Heart right ventricle (tissue), 16 donors: ENCODE measurements around the gene MLC1. TPM values are rescaled to one million over a fixed set of nuclear protein-coding genes. Genes with fewer than 3 reads are reported as not detected.
"Not testable (repeated sequence)": the region's sequence is repeated elsewhere in the genome, so short reads cannot be mapped to it uniquely, and the experiment has no call there.

Experiments
- ATAC-seq, 8 donors: fragments of 200-7000 bp; cut with Tn5 transposase; one replicate each; pipeline ENCODE4 v1.9.1; 2020; ENCODE audit warnings: mild to moderate bottlenecking in 8 of 8, moderate library complexity in 8 of 8, moderate number of reproducible peaks in 1 of 8
- DNase-seq, 2 donors: peaks; one replicate each; pipeline ENCODE4 v3.0.0-alpha.2; 2020
- H3K27ac ChIP-seq, 10 donors: fragments of 200-600 bp; sonication (generic) in 2 of 10; one replicate each; pipeline versions ENCODE4 v1.5.0 to v1.8.0; 2020 to 2022; ENCODE audit warnings: mild to moderate bottlenecking in 3 of 10
- H3K27me3 ChIP-seq, 7 donors: fragments of 200-600 bp; one replicate each; pipeline ENCODE4 v1.8.0; 2021 to 2022; ENCODE audit warnings: mild to moderate bottlenecking in 2 of 7
- H3K36me3 ChIP-seq, 9 donors: fragments of 200-600 bp; sonication (generic) in 1 of 9; one replicate each; pipeline versions ENCODE4 v1.5.0 to v1.8.0; 2020 to 2022; ENCODE audit warnings: mild to moderate bottlenecking in 2 of 9
- H3K4me1 ChIP-seq, 9 donors: fragments of 200-600 bp; sonication (generic) in 1 of 9; one replicate each; pipeline versions ENCODE4 v1.5.0 to v1.8.0; 2020 to 2022; ENCODE audit warnings: mild to moderate bottlenecking in 4 of 9
- H3K4me3 ChIP-seq, 10 donors: fragments of 200-600 bp; sonication (generic) in 2 of 10; one replicate each; pipeline versions ENCODE4 v1.5.0 to v1.8.0; 2020 to 2022; ENCODE audit warnings: mild to moderate bottlenecking in 7 of 10, moderate library complexity in 2 of 10
- H3K9me3 ChIP-seq, 11 donors: fragments of 200-600 bp in 10 of 11; sonication (generic) in 2 of 11; one replicate each; pipeline versions ENCODE4 v1.5.0 to v1.8.0; 2013 to 2022; ENCODE audit warnings: mild to moderate bottlenecking in 2 of 11, control low read depth in 1 of 11, moderate library complexity in 1 of 11
- CTCF ChIP-seq, 9 donors: fragments of 200-600 bp; sonication (generic) in 2 of 9; IDR thresholded peaks; one replicate each; pipeline versions ENCODE4 v1.5.0 to v1.8.0; 2021 to 2022; ENCODE audit warnings: antibody characterized with exemption in 9 of 9, mild to moderate bottlenecking in 5 of 9, moderate library complexity in 1 of 9
- WGBS, 2 donors: extraction: QIAGEN DNeasy Blood & Tissue Kit; methylation state at CpG; one replicate each; pipeline ENCODE4 v1.1.7; 2013; ENCODE audit warnings: inconsistent platforms in 1 of 2; 5-methylcytosine and 5-hydroxymethylcytosine counted together
- intact Hi-C, 10 donors: fragments of 100-400 bp; cut with DNase I; formaldehyde crosslinking; loops; one replicate each; pipeline versions ENCODE4 v1.11.1 to v1.14.2; 2022
- polyA plus RNA-seq, 2 donors: library from polyadenylated mRNA; stranded (reverse); fragments of 200-250 nt; gene quantifications; one replicate each; pipeline ENCODE4 v1.2.3, GENCODE V29; 2013
- total RNA-seq, 10 donors: library from RNA; stranded (reverse); fragmentation: NEBNext Ultra II Directional in 3 of 10; extraction: Animal tissue kit (Norgen Biotek cat#: 25700) in 3 of 10; gene quantifications; one replicate each; pipeline versions ENCODE4 v1.2.1 to v1.2.4, GENCODE V29; 2021 to 2023
- donor health status: Arrhythmogenic right ventricular cardiomyopathy.
- donor health status: ischemic (EF 13 %, LVEDD 7.1; RV severe dilation, severe dysfunction).
- donor health status: healthy with polysubstance abuse.
- donor health status: DM: no; HTN: yes; CAD: no.
- donor health status: DM: no; HTN: no; CAD: no.
- donor health status: ischemic (EF 25% LVEDD 6.9; RV normal size, moderate dysfunction).
- donor health status: ischemic (EF 25% LVEDD 5.7; RV mildly dilated, moderate dysfunction).
- donor health status: healthy.
- donor health status: DM: yes; HTN: yes; CAD: no.
- donor health status: Ischemic cardiomyopathy.
- donor health status: ischemic (EF 35%, LVEDD 5.7; RV mildly dilated, moderate dysfunction).
- donor health status: nonischemic (EF 11% LVEDD 7.7; RV severe dilation, severe dysfunction).
- donor health status: DM: yes; HTN: yes; CAD: no.
- donor health status: PGD.
- donor health status: ischemic (EF 29% LVEDD 5.4; RV normal size, mild dysfunction).
- donor health status: nonischemic (EF 23%, LVEDD 6.1; RV moderate dilation, normal function).

MLC1 gene
- total and polyA plus RNA-seq, 12 donors = 0.03 to 1.6 (median 0.22) TPM; not detected in 4

GRCh38 chr22:50089231-50089630 is 4.0 kb upstream of the MLC1 start:
- no peak for TF ChIP-seq CTCF (IDR thresholded peaks at IDR 0.05)
- intact Hi-C loops = no loop called here
- 81 to 82% methylated on average over 11 of the region's 11 CpGs for WGBS, 2 donors

DNA sequence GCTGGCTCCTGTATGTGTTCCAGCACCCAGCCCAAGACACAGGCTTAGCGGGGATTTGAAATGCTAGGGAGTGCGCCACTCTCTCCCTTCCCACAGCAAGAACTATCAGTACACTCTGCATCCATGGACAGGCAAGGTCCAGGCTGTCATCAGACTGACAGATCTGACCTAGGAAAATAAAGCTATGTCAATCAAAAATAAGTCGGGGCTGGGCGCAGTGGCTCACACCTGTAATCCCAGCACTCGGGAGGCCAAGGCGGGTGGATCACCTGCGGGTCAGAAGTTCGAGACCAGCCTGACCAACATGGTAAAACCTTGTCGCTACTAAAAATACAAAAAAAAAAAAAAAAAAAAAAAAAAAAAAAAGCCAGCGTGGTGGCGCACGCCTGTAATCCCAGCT is 2.9 kb upstream of the MLC1 start:
- intact Hi-C loops = no loop called here
- ATAC-seq (no peak), DNase-seq (no peak)
- Histone ChIP-seq H3K4me3 (no peak overlapping the region), H3K4me1 (peaks cover 0 to 7% (median 0%) of the 10 kb centered on the region in 9 donors), H3K36me3 (no peaks in the 10 kb centered on the region), H3K27ac (no peak overlapping the region), H3K27me3 (peaks cover 3 to 69% (median 40%) of the 10 kb centered on the region in 7 donors), H3K9me3 (peaks cover 0 to 7% (median 0%) of the 10 kb centered on the region in 11 donors)
- TF ChIP-seq CTCF (IDR thresholded peaks at IDR 0.05) = no peak
- WGBS, 2 donors = 96 to 97% methylated on average over 12 of the region's 12 CpGs

More at GRCh38 chr22:50089231-50089630, 4.0 kb upstream of the MLC1 start:
- Histone ChIP-seq H3K27ac (no peak overlapping the region), H3K36me3 (no peaks in the 10 kb centered on the region), H3K4me1 (peaks cover 0 to 7% (median 0%) of the 10 kb centered on the region in 9 donors), H3K27me3 (peaks cover 3 to 58% (median 37%) of the 10 kb centered on the region in 7 donors), H3K4me3 (no peak overlapping the region), H3K9me3 (peaks cover 0 to 7% (median 0%) of the 10 kb centered on the region in 11 donors)
- no peak for ATAC-seq
- DNase-seq = no peak

GRCh38 chr22:50087646-50088045 is 2.4 kb upstream of the MLC1 start:
- H3K4me3 ChIP-seq = no peak overlapping the region
- intact Hi-C loops = no loop called here
- no peak for ATAC-seq
- no peak for TF ChIP-seq CTCF (IDR thresholded peaks at IDR 0.05)
- peaks cover 3 to 74% (median 42%) of the 10 kb centered on the region in 7 donors for H3K27me3 ChIP-seq
- no peaks in the 10 kb centered on the region for H3K36me3 ChIP-seq
- no peak overlapping the region for H3K27ac ChIP-seq
- H3K4me1 ChIP-seq = peaks cover 0 to 7% (median 0%) of the 10 kb centered on the region in 9 donors
- H3K9me3 ChIP-seq = peaks cover 0 to 7% (median 0%) of the 10 kb centered on the region in 11 donors
- 92 to 94% methylated on average over 12 of the region's 12 CpGs for WGBS, 2 donors
- no peak for DNase-seq

DNA sequence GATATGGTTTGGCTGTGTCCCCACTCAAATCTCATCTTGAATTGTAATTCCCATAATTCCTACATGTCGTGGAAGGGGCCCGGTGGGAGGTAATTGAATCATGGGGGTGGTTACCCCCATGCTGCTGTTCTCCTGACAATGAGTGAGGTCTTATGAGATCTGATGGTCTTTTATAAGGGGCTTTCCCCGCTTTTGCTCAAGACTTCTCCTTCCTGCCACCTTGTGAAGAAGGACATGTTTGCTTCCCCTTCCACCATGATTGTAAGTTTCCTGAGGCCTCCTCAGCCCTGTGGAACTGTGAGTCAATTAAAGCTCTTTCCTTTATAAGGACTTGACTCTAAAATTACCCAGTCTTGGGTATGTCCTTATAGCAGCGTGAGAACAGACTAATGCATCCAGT is 1.7 kb upstream of the MLC1 start:
- H3K4me1 ChIP-seq, H3K27ac ChIP-seq, H3K36me3 ChIP-seq, H3K4me3 ChIP-seq, ATAC-seq, H3K9me3 ChIP-seq, intact Hi-C loops, DNase-seq: not testable (repeated sequence)
- H3K27me3 ChIP-seq = peaks cover 3 to 75% (median 49%) of the 10 kb centered on the region in 7 donors
- 90 to 93% methylated on average over 4 of the region's 4 CpGs for WGBS, 2 donors

- H3K36me3 ChIP-seq = no peaks in the 10 kb centered on the region
- H3K27ac ChIP-seq = no peak overlapping the region
- intact Hi-C loops = no loop called here
- ATAC-seq (no peak), DNase-seq (no peak)
- TF ChIP-seq CTCF (IDR thresholded peaks at IDR 0.05) = no peak
- H3K9me3 ChIP-seq = peaks cover 0 to 7% (median 0%) of the 10 kb centered on the region in 11 donors
- no peak overlapping the region for H3K4me3 ChIP-seq
- WGBS, 2 donors = 73 to 75% methylated on average over 5 of the region's 5 CpGs
- peaks cover 0 to 7% (median 0%) of the 10 kb centered on the region in 9 donors for H3K4me1 ChIP-seq
- H3K27me3 ChIP-seq = peaks cover 3 to 78% (median 53%) of the 10 kb centered on the region in 7 donors
Measured at GRCh38 chr22:50086526-50086925, 1.3 kb upstream of the MLC1 start.
